ENCODE measurements around the gene COL6A5.

DNA sequence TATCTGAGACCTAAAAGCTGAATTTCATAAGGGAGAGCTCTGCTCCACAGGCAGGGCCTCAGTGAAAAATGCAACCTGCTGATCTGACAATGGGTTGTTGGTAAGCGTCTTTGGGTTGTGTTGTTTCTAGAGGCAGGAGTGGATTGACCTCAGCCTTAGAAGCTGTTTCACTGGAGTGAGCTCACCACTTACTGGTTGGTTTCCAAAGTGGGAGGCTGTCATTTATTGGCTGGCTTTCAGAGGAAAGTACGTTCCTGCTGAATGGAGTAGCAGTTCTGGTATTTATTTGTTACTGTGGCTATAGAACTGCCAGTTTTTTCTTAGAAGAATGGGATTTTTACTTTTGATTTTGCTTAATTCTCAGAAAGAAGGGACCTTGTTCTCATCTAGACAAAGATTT lies 29.3 kb upstream of the COL6A5 start:
- TF ChIP-seq POLR2A (IDR thresholded peaks at IDR 0.05) (no peak), POLR2AphosphoS5 (IDR thresholded peaks at IDR 0.05) (no peak)
- TF ChIP-seq, protein P1, sequence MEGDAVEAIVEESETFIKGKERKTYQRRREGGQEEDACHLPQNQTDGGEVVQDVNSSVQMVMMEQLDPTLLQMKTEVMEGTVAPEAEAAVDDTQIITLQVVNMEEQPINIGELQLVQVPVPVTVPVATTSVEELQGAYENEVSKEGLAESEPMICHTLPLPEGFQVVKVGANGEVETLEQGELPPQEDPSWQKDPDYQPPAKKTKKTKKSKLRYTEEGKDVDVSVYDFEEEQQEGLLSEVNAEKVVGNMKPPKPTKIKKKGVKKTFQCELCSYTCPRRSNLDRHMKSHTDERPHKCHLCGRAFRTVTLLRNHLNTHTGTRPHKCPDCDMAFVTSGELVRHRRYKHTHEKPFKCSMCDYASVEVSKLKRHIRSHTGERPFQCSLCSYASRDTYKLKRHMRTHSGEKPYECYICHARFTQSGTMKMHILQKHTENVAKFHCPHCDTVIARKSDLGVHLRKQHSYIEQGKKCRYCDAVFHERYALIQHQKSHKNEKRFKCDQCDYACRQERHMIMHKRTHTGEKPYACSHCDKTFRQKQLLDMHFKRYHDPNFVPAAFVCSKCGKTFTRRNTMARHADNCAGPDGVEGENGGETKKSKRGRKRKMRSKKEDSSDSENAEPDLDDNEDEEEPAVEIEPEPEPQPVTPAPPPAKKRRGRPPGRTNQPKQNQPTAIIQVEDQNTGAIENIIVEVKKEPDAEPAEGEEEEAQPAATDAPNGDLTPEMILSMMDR (IDR thresholded peaks at IDR 0.05 in 8 of 11, conservative IDR thresholded peaks at IDR 0.05 in 3 of 11), result no peak

Data from spleen (tissue), 7 donors.